Thyroid gland (tissue), 4 donors: ENCODE measurements around the gene DCAKD.

ENCODE experiments used
- CTCF ChIP-seq, 6 experiments: fragments of 200-600 bp in 3 of 6; fragments of 450-650 bp in 3 of 6; sonication (generic) in 3 of 6; IDR thresholded peaks; one replicate each; pipeline ENCODE4 v1.5.1; 2016 to 2019; ENCODE audit warnings: antibody characterized with exemption in 6 of 6, mild to moderate bottlenecking in 2 of 6, inconsistent platforms in 1 of 6, moderate library complexity in 1 of 6
- POLR2A ChIP-seq, 2 donors: fragments of 450-650 bp; IDR thresholded peaks; one replicate each; pipeline ENCODE4 v1.6.1; 2017; ENCODE audit warnings: antibody characterized with exemption in 2 of 2, mild to moderate bottlenecking in 2 of 2, moderate library complexity in 1 of 2

- TF ChIP-seq POLR2A (IDR thresholded peaks at IDR 0.05) (no peak), CTCF (IDR thresholded peaks at IDR 0.05) (no peak)
These were observed 20.7 kb downstream of the DCAKD start for GRCh38 chr17:45030733-45031132.
